ENCODE results near the gene SLC1A7. TPM values are rescaled to one million over a fixed set of nuclear protein-coding genes. Genes with fewer than 3 reads are reported as not detected.

SLC1A7 gene
- total and polyA plus RNA-seq, 2 donors (not counting 1 experiment from before 2014, with no cell fraction given): 0.10 TPM; not detected in 1

DNA sequence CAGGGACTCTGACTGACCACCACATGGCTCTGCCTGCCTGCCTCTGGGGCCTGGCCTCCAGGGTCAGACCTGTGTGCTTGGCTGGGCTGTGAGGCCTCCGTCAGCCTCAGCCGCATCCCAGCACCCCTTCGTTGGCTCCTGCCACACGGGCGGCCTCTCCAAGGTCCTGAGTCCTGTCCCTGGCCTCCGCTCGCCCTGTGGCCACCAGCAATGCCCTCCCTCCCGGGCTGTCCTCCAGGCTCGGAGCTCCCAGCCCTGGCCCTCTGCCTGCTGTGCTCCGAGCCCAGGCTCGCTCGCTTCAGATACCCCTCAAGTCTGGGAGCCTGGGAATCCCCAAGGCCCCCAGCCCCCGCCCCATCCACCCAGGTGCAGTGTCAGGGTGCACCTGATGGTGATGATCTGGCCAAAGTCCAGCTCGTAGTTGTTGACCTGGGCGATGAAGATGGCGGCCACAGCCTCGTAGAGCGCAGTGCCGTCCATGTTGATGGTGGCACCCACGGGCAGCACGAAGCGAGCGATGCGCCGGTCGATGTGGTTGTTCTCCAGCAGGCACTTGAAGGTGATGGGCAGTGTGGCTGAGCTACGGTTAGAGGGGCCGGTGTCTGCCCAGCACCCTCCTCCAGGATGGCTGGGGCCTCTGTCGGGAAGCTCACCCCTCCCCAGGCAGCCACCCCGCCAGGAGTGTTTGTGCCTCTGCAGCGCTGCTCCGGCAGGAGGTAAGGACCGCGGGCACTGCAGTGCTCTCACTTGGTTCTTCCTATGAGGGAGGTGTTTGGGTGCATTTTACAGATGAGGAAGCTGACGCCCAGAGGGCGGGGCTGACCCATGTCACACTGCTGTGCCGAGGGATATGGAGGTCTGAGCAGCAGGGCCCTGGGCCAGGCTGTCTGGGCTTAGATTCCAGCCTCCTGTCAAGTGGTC is 52.0 kb downstream of the SLC1A7 start:
- 90% methylated on average over 37 of the region's 37 CpGs for WGBS (ENCODE audit: insufficient coverage)
- Histone ChIP-seq H3K4me1 (ENCODE audit: control insufficient read depth in 2 of 2, insufficient read depth in 2 of 2, low read length in 2 of 2) (no peaks in the 10 kb centered on the region), H3K79me2 (ENCODE audit: control insufficient read depth, insufficient read depth, low read length) (no peaks in the 10 kb centered on the region), H3K9me3 (ENCODE audit: control extremely low read depth in 1 of 3, control insufficient read depth in 2 of 3, insufficient read depth in 1 of 3, low read length in 2 of 3) (peaks cover 0 to 10% (median 0%) of the 10 kb centered on the region in 3 donors), H4K20me1 (ENCODE audit: control insufficient read depth, insufficient read depth, low read length, poor library complexity, severe bottlenecking) (no peaks in the 10 kb centered on the region), H3K4me3 (ENCODE audit: control extremely low read depth in 1 of 5, extremely low read depth in 1 of 5, insufficient read depth in 1 of 5, low read depth in 2 of 5, low read length in 4 of 5) (no peak overlapping the region), H2AFZ (ENCODE audit: insufficient read depth, low read depth, low read length, poor library complexity, severe bottlenecking) (no peak overlapping the region), H3K4me2 (replicated peaks; ENCODE audit: low read depth, low read length, poor library complexity, severe bottlenecking) (no peak overlapping the region), H3K27me3 (replicated peaks in 1 of 4; ENCODE audit: control extremely low read depth in 1 of 4, control insufficient read depth in 3 of 4, insufficient read depth in 4 of 4, low read length in 3 of 4) (no peaks in the 10 kb centered on the region), H3K36me3 (replicated peaks in 1 of 2; ENCODE audit: control extremely low read depth in 1 of 2, control insufficient read depth in 1 of 2, extremely low read depth in 1 of 2, insufficient read depth in 2 of 2, low read length in 1 of 2) (no peaks in the 10 kb centered on the region), H3K9ac (ENCODE audit: low read length) (no peak overlapping the region), H3K27ac (ENCODE audit: low read length in 2 of 2) (no peak overlapping the region)
- ATAC-seq (ENCODE audit: low read depth) (no peak), DNase-seq (no peak)
- ChIA-PET POLR2A (no interaction called here), CTCF (no interaction called here)
- H3K27ac Mint-ChIP-seq: no peak overlapping the region
- no peak for TF ChIP-seq EZH2 (IDR thresholded peaks at IDR 0.05; ENCODE audit: borderline replicate concordance, insufficient read depth, low read depth, low read length, poor library complexity, severe bottlenecking)
- TF ChIP-seq, protein P1, sequence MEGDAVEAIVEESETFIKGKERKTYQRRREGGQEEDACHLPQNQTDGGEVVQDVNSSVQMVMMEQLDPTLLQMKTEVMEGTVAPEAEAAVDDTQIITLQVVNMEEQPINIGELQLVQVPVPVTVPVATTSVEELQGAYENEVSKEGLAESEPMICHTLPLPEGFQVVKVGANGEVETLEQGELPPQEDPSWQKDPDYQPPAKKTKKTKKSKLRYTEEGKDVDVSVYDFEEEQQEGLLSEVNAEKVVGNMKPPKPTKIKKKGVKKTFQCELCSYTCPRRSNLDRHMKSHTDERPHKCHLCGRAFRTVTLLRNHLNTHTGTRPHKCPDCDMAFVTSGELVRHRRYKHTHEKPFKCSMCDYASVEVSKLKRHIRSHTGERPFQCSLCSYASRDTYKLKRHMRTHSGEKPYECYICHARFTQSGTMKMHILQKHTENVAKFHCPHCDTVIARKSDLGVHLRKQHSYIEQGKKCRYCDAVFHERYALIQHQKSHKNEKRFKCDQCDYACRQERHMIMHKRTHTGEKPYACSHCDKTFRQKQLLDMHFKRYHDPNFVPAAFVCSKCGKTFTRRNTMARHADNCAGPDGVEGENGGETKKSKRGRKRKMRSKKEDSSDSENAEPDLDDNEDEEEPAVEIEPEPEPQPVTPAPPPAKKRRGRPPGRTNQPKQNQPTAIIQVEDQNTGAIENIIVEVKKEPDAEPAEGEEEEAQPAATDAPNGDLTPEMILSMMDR (IDR thresholded peaks at IDR 0.05): no peak
- no peaks in the 10 kb centered on the region for H3K4me1 Mint-ChIP-seq
- H3K4me3 Mint-ChIP-seq: no peak overlapping the region
- H3K27me3 Mint-ChIP-seq: no peaks in the 10 kb centered on the region
- intact Hi-C loops (cut with micrococcal nuclease): no loop called here
- no peaks in the 10 kb centered on the region for H3K9me3 Mint-ChIP-seq (ENCODE audit: insufficient read depth)
